T-helper 2 cell (primary cell): Measurements from ENCODE around the gene ANKRD6.
A peak's percentile ranks its signal among the peaks of the same experiment; 100 is the strongest.

Experiments used
- DNase-seq, 5 experiments: peaks; one replicate each; pipeline versions ENCODE4 v3.0.0 to v3.0.0-alpha.2; 2012 to 2022

The ANKRD6 gene

DNA sequence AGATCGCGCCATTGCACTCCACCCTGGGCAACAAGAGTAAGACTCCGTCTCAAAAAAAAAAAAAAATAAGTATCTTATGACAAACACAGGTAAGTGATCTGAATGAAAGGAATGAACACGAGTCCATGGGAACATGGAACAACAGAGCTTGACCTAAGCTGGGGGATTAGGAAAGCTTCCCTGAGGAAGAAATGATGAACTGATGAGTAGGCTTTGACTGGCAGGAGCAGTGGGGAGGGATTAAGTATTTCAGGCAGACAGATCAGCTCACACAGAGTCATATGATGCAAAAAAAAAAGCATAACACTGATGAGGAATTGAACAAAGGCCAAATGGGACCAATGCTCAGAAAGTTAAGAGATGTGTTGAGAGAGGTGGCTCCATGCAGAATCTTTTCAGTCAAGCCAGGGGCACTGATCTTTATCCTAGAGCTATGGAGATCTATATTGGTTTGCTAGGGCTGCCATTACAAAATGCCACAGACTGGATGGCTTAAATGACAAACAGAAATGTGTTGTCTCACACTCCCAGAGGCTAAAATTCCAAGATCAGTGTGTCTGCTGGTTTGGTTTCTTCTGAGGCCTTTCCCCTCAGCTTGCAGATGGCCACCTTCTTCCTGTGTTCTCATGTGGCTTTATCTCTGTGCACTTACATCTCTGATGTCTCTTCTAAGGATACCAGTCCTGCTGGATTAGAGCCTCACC, 85.6 kb downstream of the ANKRD6 start:
- no peak for DNase-seq

DNA sequence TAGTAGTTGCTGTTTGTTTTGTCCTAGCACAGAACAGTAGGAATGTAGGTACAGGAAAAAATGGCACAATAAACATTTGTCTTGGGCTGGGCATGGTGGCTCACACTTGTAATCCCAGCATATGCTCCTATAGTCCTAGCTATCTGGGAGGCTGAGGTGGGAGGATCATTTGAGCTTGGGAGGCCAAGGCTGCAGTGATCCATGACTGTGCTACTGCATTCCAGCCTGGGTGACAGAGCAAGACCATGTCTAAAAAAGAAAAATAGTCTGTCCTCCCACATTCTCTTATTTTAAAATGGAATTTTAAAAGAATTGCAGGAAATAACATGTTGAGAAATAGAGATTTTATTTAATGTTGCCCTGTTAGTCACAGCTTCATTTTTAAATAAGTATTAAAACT, 87.8 kb downstream of the ANKRD6 start:
- DNase-seq = no peak

DNA sequence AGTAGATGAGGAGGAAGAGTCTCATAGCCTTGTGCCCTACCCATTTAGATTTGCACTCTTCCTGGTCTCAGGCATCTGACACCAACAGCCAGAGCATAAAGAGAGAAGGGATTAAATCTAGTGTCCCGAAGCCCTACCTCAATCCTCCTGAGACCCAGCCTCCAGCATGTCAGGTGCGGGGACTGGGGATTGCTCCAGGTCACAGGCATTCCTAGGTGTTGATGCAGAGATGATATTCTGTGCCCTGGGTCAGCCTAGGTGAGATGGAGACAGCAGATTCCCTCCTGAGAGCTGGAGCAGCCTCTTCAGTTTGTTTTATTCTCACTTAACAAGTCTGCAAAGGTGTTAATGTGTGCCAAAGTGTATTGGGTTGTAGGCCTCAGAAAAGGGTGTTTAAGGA, 89.8 kb downstream of the ANKRD6 start:
- no peak for DNase-seq

DNA sequence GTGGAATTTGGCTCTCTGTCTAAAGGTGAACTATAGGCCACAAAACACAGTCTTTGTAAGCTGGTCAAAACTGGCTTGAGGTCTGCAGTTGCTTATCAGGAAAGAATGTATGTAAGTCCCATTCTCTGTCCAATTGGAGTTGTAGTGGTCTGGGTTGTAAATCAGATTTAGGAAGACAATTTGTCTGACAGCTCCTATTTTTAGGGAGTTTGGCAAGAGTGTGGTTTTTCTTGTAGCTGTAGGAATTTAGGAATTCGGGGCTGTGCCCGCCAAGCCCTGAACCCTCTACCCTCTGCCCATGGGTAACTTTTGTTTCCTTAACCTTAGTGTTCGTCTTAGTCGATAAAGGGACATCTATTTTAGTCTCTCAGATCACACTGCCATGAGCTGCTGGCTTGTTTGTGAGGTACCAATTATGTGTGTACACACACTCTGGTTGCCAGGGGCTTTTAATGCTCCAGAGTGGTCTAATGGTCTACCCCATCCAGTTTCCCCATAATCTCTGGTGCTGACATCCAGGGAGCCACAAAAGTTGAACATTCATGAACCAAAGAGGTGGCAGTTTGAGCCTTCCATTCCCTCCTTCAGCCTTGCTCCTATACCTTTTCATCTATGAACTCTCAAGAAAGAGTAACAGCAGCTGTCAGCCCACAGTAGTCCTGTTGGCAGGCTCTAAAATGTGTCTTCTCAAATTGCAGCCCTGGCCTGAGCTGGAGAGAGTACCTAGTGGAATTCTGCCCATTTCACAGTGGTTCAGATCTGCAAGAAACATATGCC, 93.0 kb downstream of the ANKRD6 start:
- DNase-seq = no peak

DNA sequence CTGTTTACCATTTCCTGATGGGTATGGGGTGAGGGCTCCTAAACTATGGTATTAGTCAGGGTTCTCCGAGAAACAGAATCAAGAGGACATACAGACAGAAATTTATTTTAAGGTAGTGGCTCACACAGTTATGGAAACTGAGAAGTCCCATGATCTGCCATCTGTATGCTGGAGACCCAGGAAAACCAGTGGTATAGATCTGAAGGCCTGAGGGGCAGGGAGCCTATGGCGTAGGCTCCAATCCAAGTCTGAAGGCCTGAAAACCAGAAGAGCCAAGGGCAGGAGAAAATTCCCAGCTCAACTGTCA, 93.6 kb downstream of the ANKRD6 start:
- DNase-seq = no peak

- DNase-seq = peak in 1 of 5 experiments; percentile 34
These were observed 94.7 kb downstream of the ANKRD6 start for GRCh38 chr6:89527634-89528033.

DNA sequence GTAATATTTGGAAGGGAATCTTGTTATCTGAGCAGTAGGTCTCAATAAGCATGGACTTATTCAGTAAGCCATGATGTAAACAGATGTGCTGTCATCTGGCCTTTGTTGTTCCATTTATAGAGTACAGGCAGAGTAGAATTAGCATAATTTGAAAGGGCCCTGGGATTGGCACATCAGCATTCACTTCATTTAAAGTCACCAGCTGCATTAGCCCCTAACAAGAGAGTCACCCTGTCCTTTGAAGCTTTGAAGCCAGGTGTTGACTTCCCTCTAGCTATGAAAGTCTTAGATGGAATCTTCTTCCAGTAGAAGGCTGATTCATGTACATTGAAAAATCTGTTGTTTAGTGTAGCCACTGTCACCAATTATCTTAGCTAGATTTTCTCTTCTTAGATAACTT, 95.9 kb downstream of the ANKRD6 start:
- no peak for DNase-seq

DNA sequence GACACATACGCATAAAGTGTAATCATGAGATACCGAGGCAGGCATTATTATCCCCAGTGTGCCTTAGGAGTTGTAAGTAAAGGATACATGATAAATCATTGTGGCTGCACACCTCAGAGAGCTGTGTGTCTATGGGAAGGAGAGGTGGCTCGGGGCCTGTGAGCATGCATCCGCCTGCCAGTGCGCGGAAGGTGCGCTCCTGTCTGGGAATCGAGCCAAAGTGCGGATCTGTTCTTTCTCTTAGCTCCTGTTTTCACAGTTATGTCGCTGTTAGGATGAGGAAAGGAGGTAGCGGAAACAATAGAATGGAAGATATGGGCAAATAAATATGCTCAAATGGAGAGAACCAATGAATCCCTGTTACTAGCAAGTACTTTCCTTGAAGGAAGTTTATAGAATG, 98.0 kb downstream of the ANKRD6 start:
- no peak for DNase-seq

DNA sequence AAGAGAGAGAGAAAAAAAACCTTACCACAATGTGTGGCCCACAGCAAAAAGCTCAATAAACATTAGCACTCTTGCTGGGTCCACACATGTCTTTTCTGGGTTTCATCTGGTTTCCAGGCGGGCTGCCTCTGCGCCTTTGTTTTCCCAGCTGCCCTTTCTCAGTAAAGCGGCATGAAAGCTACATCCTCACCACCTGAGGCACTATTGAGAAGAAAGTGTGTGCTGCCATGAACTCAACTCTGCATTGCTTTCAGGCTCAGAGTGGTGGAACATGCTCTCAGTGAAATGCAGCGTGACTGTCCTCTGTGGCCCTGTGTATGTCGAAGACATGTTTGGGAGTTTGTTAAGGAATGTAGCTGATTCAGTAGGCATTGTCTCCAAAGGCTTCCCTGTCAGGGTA, 103.3 kb downstream of the ANKRD6 start:
- no peak for DNase-seq

- DNase-seq = no peak
These were observed 106.8 kb downstream of the ANKRD6 start for GRCh38 chr6:89539779-89540178.

DNA sequence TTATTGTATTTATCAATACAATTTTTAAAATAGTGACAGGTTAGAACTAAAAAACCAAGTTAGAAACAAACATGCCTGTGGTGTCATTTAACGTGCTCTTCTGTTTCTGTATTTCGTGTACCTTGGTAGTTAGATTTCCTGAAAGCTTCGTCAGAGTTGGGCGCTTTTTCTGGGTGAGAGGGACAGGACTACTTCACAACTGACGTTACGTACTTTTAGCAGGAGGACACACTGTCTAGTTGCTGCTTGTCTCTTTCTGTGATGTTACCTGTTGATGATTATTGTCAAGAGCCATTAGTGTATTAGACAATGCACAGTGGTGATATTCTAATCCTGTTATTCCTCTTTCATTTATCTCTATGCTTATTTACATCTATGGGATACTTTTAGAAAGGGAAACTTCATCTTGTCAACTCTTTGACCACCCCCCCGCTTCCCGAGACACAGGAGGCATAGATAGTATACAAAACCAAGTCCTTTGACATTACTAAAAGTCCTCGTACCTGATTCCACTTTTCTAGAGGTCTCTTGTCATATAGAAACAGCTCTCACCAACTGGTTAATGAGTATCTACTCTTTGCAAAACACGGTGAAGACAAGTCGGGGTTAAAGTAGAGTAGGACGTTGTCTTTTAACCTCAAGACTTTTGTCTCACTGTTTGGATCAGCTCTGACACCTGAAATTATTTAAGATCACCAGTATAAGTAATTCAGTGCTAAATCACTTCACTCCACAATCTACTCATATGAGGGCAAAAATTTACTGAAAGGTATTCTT, 109.3 kb downstream of the ANKRD6 start:
- DNase-seq = no peak

DNA sequence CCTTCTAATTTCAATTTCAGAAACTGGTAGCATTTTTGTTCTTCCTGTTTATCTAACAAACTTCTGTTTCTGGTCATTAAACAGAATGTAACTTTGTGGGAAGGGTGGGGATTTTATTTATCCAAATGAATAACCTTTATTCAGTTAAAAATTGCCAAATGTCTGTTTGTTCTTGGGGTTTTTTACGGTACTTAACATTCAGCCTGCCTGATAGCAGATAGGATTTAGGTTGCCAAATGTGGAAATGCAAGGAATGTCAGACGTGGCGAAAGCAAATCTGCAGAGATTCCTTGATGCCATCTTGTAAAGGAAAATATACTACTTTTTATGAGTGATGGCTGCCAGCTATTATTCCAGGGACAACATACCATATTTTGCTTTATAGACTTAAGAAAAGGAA, 109.9 kb downstream of the ANKRD6 start:
- DNase-seq = no peak

DNA sequence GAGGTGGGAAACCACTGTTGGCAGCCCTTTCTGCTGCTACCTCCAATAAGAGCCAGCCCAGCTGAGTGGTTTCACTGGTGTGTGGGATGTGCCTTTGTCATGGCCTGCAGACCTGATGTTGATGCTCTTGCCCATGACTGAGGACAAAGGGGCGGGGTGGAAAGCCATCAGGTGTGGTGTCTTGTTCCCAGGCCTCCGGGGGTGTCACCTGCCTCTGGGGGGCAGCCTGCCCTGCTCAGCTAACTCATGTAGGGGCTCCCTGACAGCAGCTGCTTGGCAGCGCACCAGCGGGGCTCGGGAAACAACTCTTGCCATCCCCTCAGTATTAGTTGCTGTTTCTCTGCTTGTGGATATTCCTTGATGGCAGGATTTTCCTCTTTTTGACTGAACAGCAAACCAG, 114.3 kb downstream of the ANKRD6 start:
- no peak for DNase-seq

DNA sequence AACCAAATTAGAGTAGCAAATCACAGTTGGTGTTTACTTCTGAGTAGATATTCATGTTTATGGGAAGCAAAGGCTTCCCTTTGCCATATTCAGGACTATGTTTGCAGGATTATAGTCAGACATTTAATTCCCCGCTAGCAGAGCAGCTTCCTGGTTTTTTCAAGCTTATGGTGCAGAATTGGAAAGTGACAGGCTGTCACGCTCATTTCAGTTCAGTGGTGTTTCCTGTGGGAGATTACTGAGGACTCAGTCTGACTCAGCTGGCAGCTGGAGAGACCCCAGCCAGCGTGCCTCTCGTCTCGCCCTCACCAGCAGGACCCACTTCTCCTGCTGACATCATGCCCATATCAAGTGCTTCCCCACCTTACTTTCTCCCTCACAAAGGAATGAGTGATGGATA, 120.5 kb downstream of the ANKRD6 start:
- DNase-seq = no peak

- DNase-seq = no peak
These were observed 121.2 kb downstream of the ANKRD6 start for GRCh38 chr6:89554106-89554505.

DNA sequence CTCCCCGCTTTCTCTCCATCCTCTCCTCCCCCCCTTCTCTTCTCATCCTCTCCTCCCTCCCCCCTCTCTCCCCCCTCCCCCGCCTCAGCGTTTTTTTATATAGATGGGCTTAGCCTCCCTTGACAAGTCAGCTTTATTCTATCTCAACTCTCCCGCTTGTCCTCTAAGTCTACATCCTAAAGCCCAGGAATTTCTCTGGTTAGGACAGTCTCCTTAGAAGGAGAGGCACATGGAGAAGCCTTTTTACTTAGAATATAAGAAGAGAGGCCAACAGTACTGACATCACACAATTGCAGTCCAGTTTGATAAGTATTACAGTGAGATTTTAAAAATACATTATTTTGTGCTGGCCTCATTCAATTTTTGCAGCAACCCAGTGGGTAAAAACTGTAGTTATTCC, 122.1 kb downstream of the ANKRD6 start:
- DNase-seq = no peak

DNA sequence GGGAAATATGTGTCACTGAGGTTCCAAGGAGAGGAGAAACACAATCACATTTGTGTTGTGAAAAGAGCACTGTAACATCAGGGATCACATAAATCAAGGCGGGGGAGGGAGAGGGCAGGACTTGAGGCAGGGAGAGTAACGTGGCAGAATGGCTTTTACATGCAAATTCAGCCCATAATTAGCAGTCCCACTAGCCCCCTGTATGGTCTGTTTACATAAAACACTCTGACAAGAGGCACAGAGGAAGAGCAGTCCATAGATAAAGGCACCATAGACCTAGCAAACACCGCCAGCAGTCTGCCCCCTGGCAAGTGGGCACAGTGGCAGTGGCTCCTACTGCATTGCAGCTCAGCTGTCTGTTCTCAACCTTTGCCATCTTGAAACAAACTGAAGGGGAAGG, 122.9 kb downstream of the ANKRD6 start:
- DNase-seq = no peak

DNA sequence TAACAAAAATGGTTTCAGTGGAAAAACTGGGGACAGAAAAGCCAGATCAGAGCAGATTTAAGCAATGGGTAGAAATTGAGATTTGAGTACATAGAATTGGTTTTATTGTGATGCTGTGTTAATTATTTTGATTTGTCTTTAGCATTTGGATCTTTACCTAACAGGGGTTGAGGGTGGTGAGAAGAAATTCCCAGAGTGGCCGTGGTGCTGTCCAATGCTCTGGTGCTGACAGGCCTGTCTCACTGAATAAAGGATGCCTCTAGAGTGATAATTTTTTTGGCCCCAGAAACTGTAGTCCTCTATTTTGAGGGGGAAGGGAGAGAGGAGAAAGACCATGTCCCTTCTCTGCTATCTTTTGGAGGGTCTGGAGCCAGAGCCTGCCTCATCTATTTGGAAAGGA, 126.5 kb downstream of the ANKRD6 start:
- no peak for DNase-seq

DNA sequence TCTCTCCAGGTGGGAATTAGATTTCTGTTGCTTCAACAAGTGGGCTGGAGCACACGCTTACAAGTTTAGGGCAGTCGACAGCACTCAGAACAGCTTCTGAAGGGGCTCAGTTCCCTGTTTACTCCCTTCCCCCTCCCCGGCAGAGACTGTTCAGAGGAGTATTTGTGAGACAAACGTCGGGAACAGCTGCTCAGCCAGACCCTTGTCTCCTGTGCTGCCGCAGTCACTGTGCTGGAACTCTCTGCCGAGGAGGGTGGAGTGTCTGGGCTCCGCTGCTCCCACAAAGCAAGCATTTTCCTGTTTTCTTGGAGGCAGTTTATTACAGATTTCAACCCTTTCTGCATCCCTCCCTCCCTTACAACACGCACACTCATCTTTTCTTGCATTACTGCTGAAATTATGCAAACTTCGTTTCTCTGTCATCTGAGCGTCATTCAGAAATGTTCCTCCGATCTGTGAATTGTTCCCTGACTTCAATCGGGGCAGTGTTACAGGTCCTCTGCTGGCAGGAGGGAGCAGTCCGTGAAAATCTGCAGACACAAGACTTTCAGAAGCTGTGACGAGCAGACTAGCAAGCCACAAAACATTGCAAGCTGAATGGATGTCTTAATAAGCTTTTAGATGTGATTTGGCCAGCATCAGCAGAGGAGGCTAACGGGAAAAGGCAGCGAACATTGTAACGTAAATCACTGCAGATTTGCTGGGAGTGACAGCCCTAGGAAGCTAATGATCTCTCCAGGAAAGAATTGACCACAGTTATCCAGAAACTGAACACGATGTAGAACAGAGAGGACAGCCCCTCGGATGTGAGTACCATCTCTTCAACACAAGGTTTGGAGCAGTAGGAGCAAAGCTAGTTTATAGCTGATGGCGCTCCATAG, 129.4 kb downstream of the ANKRD6 start:
- no peak for DNase-seq

DNA sequence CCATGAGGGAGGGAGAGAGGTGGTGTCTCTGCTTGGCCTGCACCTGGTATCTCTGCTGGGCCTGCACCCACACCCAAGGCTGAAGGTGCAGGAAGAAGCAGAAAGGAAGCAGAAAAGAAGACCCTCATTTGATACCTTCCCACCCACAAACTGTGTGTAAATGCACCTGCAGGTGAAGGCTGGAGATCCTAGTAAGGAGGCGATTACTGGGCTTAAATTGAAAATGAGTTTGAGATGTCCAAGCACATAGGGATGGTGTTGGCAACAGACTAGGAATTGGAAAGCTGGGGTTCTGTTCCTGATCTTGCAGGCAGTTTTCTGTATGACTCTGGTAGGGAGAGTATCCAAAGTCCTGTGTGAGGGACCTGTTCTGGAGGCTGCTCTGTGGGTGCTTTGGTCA, 130.9 kb downstream of the ANKRD6 start:
- no peak for DNase-seq

DNA sequence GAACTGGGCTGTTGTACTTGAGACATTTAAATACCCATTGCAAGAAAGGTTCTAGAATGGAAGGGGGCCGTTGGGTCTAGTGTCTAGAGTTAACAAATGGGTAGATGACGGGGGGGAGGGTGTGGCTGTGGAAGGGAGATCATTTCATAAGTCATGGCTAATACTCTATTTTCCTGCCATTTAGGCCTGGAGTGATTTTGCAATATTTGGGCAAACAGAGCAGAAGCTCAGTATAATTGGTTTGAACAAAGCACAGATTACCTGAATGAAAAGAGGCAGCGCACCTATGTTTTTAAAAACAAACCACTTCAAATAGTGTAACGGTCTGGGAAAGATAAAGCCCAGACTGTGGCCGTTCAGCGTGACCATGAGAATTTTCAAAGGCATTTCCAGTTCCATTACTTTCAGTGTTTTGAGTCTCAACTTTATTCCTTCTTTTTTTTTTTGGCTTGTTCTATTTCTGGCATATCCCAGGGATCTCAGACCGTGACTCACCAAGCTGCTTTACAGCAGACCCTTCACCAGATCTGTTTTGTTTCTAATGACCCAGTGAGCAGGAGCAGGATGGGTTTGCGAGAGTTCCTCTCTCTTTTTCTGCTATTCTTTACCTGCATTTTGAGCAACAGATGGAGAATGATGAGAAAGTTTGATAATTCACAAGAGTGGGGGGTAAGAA, 131.9 kb downstream of the ANKRD6 start:
- no peak for DNase-seq
